ENCODE measurements around the gene NDUFS8. TPM values are rescaled to one million over a fixed set of nuclear protein-coding genes. Genes with fewer than 3 reads are reported as not detected.

NDUFS8 gene
- total and polyA plus RNA-seq, 2 of the 13 experiments (the other 11 are each of a cell fraction or from before 2014, with no cell fraction given): 96.7 to 158 TPM

- TF ChIP-seq ZNF552 (CRISPR knock-in tag; IDR thresholded peaks at IDR 0.05; ENCODE audit: borderline replicate concordance) (no peak; the same call in 1 of the 2 replicates), MAF1 (CRISPR knock-in tag; IDR thresholded peaks at IDR 0.05; ENCODE audit: borderline replicate concordance) (no peak), ZNF292 (CRISPR knock-in tag; IDR thresholded peaks at IDR 0.05; ENCODE audit: borderline replicate concordance, low read depth) (no peak), TFDP2 (CRISPR knock-in tag; IDR thresholded peaks at IDR 0.05) (peak; percentile 74), ZNF773 (CRISPR knock-in tag; IDR thresholded peaks at IDR 0.05; ENCODE audit: borderline replicate concordance) (0 out of 2 replicates have a peak, but pooled peaks have one; percentile 20), POGK (CRISPR knock-in tag; conservative IDR thresholded peaks at IDR 0.05) (peak; percentile 6; the same call in 1 of the 2 replicates), SAFB2 (CRISPR knock-in tag; IDR thresholded peaks at IDR 0.05; ENCODE audit: borderline replicate concordance, low read depth) (no peak), ZNF430 (CRISPR knock-in tag; IDR thresholded peaks at IDR 0.05) (no peak), DBP (CRISPR knock-in tag; IDR thresholded peaks at IDR 0.05; ENCODE audit: not compliant biosample characterization) (no peak), ZNF20 (CRISPR knock-in tag; IDR thresholded peaks at IDR 0.05) (no peak), HCFC1 (IDR thresholded peaks at IDR 0.05; ENCODE audit: low read depth, low read length) (no peak), ZNF660 (CRISPR knock-in tag; IDR thresholded peaks at IDR 0.05; ENCODE audit: borderline replicate concordance, low read depth) (no peak), EEA1 (CRISPR knock-in tag; IDR thresholded peaks at IDR 0.05; ENCODE audit: borderline replicate concordance) (no peak), RCOR2 (CRISPR knock-in tag; IDR thresholded peaks at IDR 0.05) (peak; percentile 92), ZNF770 (CRISPR knock-in tag; IDR thresholded peaks at IDR 0.05) (no peak), ZFP41 (CRISPR knock-in tag; IDR thresholded peaks at IDR 0.05; ENCODE audit: borderline replicate concordance) (no peak), ZNF280D (CRISPR knock-in tag; IDR thresholded peaks at IDR 0.05) (no peak)
These were observed 8.4 kb downstream of the NDUFS8 start, which contains the start of gene TCIRG1 (continued) for GRCh38 chr11:68038718-68039525.
